Lower leg skin (tissue), 3 donors: ENCODE measurements around the gene FLT3.

ENCODE experiments used
- POLR2A ChIP-seq, 2 donors: fragments of 450-650 bp; IDR thresholded peaks; one replicate each; pipeline ENCODE4 v1.6.1; 2016 to 2017; ENCODE audit warnings: antibody characterized with exemption in 2 of 2, mild to moderate bottlenecking in 1 of 2, moderate library complexity in 1 of 2
- TF ChIP-seq, protein P1 (sequence below), 3 donors: fragments of 450-650 bp; IDR thresholded peaks; one replicate each; pipeline ENCODE4 v1.5.1; 2016; ENCODE audit warnings: antibody characterized with exemption in 3 of 3, mild to moderate bottlenecking in 3 of 3, moderate library complexity in 2 of 3

DNA sequence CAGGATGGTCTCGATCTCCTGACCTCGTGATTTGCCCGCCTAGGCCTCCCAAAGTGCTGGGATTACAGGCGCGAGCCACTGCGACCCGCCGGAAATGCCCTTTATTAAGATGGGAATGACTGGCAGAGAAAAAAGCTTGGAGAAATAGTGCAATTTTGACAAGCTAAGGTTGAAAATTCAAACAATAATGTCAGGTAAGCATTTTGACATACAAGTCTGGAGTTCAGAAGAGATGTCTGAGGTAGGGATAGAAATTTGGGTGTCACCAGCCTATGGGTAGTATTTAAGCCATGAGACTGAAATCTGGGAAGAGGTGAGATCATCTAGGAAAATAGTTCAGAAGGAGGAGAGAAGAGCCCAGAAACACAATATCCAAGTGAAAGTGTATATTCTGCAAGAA, 20.8 kb upstream of the FLT3 start:
- TF ChIP-seq, protein P1, sequence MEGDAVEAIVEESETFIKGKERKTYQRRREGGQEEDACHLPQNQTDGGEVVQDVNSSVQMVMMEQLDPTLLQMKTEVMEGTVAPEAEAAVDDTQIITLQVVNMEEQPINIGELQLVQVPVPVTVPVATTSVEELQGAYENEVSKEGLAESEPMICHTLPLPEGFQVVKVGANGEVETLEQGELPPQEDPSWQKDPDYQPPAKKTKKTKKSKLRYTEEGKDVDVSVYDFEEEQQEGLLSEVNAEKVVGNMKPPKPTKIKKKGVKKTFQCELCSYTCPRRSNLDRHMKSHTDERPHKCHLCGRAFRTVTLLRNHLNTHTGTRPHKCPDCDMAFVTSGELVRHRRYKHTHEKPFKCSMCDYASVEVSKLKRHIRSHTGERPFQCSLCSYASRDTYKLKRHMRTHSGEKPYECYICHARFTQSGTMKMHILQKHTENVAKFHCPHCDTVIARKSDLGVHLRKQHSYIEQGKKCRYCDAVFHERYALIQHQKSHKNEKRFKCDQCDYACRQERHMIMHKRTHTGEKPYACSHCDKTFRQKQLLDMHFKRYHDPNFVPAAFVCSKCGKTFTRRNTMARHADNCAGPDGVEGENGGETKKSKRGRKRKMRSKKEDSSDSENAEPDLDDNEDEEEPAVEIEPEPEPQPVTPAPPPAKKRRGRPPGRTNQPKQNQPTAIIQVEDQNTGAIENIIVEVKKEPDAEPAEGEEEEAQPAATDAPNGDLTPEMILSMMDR (IDR thresholded peaks at IDR 0.05) = no peak
- TF ChIP-seq POLR2A (IDR thresholded peaks at IDR 0.05) = no peak
